DOHH2 (cell line): ENCODE measurements around the gene URB1.

Source experiments
- EZH2phosphoT487 ChIP-seq: fragments of 200-600 bp; sonication (generic); IDR thresholded peaks from 2 replicates; pipeline ENCODE4 v1.6.1; 2017; ENCODE audit warnings: borderline replicate concordance, mild to moderate bottlenecking, antibody characterized with exemption, low read length, moderate library complexity, mixed read lengths
- TF ChIP-seq, protein P1 (sequence below): fragments of 200-600 bp; sonication (generic); IDR thresholded peaks from one replicate; pipeline ENCODE4 v1.5.1; 2014; ENCODE audit warnings: antibody characterized with exemption, mild to moderate bottlenecking, low read depth, low read length; ENCODE audit not compliant: poor library complexity, severe bottlenecking

DNA sequence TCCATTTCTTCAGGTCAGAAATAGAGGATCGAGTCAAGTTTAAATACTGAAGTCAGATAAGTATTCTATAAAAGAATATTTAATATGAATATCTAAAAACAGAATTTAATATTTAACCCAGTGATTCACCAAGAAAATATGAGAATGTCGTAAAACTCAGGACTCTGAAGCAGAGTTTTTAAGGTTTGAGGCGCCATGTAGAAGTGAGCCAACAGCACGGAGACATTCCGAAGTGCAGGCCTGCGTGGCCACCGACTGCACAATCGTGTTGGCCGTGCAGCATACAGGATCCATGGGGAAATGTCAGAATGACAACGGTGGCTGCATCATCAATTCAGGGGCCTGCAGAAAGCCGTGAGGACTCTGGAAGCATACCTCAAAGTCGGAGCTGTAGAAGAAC is 70.7 kb downstream of the URB1 start:
- TF ChIP-seq EZH2phosphoT487 = no peak
- TF ChIP-seq, protein P1, sequence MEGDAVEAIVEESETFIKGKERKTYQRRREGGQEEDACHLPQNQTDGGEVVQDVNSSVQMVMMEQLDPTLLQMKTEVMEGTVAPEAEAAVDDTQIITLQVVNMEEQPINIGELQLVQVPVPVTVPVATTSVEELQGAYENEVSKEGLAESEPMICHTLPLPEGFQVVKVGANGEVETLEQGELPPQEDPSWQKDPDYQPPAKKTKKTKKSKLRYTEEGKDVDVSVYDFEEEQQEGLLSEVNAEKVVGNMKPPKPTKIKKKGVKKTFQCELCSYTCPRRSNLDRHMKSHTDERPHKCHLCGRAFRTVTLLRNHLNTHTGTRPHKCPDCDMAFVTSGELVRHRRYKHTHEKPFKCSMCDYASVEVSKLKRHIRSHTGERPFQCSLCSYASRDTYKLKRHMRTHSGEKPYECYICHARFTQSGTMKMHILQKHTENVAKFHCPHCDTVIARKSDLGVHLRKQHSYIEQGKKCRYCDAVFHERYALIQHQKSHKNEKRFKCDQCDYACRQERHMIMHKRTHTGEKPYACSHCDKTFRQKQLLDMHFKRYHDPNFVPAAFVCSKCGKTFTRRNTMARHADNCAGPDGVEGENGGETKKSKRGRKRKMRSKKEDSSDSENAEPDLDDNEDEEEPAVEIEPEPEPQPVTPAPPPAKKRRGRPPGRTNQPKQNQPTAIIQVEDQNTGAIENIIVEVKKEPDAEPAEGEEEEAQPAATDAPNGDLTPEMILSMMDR = no peak
